HG03558 (cell line): Measurements from ENCODE around the gene CAVIN2.

Source experiments
- ATAC-seq: cut with Tn5 transposase; IDR thresholded peaks from one replicate; pipeline ENCODE4 v1.9.1; 2021; ENCODE audit warnings: moderate number of reproducible peaks; ENCODE audit not compliant: unreplicated experiment; ENCODE audit errors: extremely low read depth

The CAVIN2 gene

DNA sequence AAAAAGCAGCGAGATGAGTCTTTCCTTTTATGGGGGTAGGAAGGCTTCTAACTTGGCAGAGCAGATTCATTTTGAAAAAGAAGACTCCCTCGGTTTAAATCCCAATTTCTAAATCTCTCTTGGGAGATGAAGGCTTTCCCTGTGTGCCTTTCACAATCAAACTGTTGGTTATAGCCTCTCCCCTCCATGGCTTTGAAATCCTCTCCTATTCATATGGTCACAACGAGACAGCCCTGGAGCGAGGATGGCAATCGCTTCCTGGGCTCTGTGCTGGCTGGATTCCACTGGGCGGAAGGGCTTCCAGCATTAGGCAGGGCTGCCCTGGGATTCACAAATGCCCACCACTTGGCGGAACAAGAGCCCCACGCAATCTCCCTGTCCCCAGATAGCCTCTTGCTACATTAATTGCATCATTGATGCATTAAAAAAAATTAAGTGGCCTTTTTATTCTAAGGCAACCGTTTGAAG lies 1.6 kb downstream of the CAVIN2 start:
- ATAC-seq: no peak

DNA sequence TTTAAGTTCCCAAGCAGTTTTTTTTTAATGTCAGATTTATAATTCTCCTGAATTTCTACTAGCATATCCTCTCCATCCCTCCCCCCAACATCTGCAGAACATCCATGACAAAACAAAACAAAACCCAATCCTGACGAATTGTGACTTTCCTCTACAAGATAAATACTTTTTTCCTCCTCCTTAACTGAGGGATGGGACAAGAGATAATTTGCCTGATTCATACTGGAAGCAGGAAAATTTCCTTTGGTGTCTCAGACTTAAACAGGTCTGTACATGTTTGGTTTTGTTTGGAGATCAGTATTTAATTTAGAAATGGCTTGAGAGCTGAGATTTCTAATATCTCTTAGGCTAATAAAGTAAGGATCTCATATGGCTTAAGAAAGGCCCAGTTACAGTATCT lies 2.2 kb downstream of the CAVIN2 start:
- no peak for ATAC-seq

DNA sequence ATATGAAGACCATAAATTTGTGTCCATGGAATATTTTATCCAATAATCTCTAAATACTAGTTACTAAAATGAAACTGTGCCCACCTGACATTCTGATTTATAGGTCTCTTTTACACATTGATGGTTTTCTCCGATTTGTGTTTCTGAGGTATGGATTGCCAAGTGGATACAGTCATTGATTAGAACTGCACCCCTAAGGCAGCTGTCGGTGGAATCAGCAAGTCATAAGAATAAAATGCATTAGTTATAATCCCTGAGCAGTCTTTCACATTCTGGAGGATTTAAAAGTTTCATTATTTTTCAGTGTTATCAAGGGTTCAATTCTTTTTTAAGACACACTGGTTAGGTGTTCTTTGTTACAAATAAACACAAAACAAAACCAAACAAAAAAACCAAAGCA lies 6.0 kb downstream of the CAVIN2 start:
- no peak for ATAC-seq

DNA sequence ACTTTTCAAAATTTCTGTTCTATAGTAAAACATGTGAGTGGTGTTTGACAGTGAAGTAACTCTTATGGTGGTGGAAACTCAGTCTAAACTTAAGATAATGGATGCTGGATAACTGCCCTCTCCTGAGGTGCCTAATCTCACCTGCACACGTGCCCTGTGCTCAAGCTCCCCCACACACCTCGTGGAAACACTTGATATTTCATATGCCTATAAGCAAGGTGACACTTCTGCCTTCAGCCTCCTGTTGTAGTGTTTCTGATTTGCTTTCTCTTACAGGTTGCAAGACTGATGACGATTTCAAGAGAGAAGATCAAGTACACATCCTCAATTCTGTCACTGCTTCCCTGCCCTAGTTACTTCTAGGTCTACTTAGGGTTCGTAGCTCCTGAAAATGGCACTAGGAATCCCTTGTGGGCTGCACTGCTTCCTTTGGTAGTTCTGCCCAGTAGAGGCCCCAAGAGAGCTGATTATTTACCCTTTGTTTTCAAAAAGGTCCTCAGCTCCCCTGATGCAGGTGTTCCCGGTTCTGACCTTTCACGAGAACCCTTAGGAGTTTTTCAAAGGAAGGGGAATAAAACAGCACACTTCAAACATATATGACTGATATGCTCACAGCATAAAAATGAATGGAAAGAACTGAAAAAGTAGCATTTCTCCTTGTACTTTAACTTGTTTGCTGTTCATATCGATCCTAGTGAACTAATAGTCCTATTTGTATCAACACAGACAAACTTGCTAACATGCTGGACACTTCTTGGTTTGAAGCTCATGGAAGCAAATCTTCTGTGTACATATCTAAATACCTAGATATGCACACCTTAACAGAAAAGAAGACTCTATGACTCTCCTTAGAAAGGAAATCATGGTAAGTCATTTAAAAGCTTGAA lies 6.7 kb downstream of the CAVIN2 start:
- no peak for ATAC-seq

DNA sequence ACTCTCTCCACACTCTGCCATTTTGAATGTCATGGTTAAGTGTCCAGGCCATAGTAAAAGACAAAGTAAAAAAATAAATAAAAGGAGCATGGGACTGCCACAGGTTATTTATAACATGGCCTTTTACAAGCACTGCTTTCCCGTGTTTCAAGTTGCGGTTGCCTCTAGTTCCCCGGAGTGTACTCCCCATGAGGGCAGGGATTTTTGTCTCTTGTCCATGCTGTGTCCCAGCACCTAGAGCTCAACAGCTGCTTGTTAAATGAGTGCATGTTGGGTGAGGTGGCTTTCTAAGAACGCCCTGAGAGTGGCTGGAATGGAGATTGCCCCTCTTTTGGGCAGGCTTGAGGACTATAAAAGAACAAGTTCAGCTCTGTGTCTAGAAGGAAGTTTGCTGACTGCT lies 8.4 kb downstream of the CAVIN2 start:
- no peak for ATAC-seq

DNA sequence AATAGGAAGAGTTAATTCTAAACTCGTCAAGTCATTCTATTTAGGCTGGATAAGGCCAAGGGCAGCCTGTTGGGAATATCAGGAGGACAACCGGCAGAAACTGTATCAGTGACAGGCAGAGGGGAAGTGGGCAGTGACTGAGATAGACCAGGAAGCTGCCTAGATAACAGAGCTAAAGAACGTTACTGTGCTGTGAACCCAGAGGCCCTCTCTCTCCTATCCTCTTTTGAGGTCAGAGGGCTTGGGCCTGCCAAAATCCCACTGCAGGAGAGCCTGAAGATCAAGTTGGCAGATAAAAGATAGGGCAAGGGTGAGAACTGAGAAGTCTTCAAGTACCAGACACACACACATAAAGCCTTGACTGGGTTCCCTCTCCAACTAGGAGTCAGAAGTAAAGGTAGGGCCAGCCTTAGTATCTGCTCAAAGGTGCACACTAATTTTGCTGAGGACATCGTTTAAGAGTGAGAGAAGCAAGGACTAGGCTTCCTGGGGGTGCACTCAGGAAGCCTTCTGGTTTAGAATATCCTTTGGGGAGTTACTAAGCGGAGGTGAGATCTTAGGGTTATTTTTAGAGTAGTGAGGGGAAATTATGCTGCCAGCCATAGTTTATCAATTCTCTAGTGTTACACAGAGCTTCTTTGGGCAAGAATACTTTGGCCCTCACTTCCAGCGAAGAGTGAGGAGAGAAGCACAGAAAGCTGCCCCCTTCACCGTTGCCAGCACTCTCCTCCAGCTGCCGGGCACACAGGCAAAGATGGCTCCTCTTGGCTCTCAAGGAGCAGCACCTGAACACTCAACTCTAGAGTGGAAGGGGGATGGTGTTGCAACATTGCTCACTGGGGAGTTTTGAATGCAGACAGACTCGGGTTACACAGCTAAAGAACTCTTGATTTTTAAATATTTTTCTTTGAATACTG lies 9.8 kb downstream of the CAVIN2 start:
- ATAC-seq: no peak

DNA sequence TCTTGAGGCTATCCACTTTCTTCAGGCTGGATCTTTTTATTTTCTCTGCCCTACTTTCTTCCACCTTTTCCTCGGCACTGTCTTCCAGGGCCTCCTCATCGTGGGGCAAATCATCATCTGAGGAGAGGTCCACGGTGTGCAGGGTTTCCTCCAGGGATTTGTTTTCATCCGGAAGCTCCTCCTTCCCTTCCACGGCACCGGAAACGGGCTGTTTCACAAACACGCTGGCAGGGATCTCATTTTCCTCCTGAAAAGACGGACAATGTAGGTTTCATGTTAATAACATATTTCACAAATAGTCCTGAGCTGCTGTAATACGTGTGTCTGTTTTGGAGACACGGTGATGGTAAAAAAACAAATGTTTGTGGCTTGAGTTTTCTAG lies 10.4 kb downstream of the CAVIN2 start:
- ATAC-seq: no peak

DNA sequence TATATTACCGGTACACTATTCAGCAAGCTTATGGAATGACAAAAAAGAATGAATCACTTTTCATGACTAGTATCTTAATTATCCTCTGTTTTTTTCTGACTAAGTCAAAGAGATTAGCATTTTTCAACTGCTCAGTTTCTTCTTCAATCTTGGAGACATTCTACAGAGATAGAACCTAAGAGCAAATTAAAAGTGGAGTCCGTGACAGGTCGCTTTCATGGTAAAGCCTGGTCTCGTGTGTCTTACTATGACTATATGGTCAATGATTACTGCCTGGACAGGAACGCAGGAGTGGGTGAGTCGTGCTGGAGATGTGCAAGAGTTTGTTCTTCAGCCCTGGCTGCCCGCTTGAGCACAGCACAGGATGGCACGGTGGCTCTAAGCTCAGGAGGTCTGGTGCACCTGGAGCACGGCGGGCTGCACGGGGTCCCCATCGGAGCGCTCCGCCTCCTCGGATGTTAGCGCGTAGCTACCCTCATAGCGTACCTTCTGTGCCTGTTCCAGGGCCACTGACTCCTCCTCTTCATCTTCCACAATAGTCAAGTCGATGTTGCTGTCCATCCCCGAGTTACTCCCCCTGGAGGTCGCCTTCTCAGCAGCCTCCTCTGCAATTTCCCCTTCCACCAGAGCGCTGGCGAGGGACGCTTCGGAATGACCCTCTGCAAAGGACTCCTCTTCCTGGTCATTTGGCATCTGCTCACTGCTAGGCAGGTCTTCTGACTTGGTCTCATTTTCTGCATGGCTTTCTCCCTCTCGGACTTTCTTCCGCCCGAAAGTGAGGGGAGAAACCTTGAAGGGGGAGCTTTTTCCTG lies 11.1 kb downstream of the CAVIN2 start:
- no peak for ATAC-seq

DNA sequence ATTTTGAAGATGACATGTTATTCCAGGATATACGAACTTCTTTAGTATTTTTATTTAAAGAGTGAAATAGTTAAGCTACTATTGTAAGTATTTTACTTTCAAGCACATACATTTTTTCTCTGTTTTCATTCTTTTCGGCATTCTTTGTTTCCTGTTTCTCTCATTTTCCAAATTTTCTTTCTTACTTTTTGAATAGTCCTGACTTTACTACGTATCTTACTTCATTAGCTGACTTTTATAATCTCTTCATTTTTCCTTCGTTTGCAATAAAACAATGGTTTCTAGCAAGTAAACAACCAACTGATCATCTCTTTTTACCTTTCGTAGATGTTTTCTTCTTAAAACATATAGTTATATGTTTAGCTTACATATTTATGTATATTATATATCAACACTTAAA lies 11.8 kb downstream of the CAVIN2 start:
- ATAC-seq: no peak

DNA sequence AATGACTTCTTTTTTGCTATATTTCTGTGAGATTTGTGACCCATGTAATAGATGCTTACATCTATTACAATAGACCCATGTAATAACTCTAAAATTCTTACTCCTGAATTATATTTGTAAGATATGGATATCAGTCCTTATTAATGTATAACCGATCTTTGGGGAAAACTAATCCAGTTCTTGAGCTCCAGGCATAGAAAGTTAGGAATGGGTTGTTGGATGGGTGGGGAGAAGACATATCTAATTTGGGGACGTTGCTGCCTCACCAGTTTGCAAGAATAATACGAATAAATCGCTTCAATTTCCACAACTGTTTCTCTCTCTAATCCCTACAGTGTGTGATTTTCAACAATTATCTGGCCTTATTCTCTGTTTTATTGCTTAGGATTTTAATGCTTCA lies 13.5 kb downstream of the CAVIN2 start:
- ATAC-seq: no peak

DNA sequence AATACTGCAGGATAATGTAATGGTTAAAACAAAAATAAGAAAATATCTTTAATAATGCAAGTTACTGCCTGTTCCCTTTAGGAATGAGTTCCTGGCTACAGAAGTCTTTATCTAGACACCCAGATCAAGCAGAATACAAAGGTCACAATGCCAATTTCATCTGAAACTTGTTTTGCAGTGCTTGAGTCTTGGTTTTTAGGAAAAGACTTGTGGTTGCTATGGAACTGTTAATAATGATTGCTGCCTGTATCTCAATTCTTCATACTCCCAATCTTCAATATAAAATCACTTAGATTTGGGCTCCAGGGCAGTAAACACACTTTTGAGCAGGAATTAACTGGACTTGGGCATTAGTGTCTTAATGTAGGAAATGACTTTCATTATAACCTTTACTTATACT lies 14.2 kb downstream of the CAVIN2 start:
- no peak for ATAC-seq

DNA sequence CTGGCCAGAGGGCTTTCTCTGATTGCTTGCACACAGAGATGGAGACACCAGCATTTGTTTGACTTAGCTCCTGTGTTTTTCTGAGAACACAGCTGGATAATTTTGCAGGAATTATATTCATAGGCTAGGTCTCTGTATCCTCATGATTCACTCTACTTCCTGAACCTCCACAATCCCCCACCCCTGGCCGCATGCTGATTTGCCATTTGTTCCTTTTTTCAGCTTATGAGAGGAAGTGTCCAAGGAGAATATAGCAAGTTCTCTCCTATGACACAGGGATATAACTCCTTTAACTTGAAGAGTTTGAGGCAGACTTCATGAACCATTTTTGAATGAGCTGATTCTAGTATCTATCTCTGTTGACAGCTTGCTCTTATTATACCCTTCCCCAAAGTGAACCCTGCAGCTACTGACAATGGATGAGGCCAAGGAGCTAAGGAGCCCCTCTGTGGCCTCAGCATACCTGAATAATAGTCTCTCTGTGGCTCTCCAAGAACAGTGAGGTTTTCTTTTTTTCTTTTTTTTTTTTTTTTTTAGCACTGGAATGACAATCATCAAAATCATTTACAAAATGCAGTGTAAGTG lies 15.4 kb downstream of the CAVIN2 start:
- ATAC-seq: no peak

DNA sequence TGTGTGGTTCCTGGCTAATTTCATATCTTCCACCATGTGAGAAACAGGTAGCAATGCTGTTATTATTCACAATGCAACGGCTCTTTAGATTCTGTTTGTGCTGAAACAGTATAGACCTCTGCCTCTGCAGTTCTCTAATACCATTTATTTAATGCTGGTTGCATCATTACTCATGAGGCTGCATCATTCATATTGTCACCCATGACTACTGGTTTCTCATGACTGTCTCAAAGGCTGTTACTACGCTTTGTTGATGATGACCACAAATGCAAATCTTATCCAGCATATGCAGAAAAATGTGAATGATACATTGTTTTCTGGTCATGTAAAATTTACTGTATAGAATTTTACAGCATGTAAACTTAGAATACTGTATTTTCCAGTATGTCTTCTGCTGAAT lies 22.5 kb downstream of the CAVIN2 start:
- no peak for ATAC-seq

DNA sequence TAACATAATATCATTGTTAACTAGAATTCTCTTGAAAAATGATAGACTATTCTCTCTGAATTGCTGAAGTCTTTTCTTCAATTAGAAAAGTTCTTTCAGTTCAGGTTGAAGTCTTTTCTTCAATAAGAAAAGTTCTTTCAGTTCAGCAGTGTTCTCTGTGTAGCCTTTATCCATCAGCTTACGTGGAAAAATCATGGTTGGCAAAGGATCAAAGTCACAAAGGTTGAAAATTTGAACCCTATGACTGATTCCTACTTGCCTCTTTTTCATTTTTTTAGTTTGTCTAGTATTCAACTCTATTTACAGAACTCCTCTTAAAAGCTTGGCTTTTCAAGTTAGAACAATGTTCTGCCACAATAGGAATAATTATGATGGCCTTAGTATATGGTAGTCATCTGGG lies 25.8 kb downstream of the CAVIN2 start:
- ATAC-seq: no peak

DNA sequence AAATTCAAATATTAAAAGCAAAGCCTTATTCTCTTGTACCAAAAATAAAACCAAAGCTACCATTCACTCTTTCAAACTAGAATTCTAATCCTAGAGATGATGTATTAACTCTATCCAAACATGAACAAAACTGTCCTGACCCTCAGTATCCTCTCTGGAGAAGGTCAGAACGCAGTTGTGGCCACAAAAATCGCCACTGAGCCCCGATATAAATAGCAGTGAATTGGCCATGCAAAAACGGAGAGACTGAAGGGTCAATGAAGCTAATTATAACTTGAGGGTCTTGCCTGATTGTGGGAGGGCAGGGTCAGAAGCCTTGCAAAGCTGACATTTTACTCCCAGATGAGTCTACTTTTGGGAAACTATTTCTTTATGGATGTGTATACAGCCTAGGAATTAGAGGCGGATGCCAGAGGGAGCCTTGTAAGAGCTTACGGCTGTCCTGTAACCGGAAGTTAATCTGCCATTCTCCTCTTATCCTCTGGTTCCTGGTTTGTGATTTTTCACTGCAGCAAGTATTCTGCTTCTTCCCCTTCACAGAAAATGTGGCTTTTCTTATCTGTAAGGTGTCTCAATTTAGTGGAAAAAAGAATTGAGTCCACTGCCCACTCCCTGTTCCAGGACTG lies 28.1 kb downstream of the CAVIN2 start:
- no peak for ATAC-seq

DNA sequence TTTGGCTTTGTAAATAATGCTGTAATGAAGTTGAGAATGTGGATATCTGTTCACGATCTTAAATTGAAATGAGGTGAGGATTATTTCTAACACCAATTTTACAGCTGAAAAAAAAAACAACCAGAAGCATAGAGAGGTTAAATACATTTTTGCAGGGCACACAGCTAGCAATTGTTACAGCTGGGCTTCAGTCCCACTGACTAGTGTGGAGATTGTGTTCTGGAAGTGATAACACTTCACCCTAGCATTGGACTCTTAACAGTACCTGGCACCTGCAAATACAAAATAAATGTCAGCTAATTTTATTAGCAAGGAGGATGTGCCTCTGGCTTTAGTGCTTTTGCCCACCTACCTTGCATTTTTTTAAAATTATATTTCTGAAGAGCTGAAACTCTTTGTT lies 28.8 kb downstream of the CAVIN2 start:
- ATAC-seq: no peak

DNA sequence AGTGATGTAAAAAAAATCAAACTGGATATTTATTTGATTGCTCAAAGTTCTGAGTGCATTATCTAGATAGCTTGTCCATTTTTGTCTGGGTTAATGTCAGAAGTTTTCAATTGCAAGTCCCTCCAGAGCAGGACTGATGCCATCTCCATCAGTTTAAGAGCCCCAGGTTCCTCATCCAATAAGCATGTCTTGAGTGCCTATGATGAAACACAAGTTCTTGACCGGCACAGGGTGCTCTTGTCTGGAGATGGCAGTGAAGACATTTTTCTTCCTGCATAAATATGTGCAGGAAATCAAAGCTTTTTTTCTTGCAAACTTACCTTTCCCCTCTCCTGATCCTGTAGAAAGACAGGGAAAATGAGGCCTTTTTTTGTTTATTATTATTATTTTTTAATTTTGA lies 31.9 kb downstream of the CAVIN2 start:
- ATAC-seq: no peak

DNA sequence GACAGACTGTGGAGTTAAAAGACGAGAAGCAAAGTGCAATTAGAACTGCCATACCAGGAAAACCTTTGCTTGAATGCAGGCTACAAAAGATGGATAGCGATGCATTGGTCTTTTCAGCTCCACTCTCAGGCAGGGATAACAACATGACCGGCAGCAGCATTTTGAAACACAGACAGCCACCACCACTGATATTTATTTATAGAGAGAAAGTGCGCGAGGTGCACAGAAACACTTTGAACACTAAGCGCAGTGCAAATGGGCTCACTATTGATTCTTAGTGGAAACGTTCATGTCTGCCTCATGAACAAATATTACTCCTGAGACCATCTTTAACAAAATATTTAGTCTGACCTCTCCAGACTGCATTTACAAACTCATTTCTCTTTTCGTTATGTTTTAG lies 32.9 kb downstream of the CAVIN2 start:
- no peak for ATAC-seq

DNA sequence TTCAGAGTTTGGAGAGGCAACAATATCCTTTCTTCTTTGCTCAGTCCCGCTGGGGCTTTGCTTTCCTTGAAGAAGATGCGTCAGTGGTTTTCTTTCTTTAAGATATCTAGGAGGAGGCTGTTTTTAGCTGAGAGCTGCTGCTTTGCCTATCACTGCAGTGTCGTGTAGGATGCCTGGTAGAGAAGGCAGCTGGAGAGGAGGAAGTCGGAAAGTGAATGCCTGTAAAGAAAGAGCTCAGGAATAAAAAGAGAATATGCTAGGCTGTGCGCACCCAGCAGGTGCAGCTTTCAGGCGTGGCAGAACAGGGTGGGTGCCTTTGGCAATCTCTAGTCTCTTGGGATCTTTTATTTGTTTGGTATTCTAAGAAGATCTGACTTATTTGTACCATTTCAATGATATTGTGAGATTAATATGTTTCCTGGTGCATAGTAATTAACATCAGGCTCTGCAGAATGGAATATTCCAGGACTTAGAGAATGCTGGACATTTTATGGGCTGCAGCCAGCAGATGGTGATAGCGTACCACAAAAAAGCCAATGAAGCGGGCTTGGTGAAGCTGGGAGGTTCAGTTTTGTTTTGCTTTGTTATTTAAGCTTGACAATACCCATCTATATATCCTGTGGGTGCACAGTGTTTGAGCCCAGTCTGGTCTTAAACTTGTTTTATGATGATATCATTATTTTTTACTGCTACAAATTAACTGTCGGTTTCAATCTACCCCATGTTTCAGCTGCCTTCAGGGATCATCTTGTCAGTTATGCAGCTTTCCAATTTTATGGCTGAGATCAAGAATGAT lies 34.9 kb downstream of the CAVIN2 start:
- ATAC-seq: peak; percentile 56
